Stimulated activated CD8-positive, alpha-beta memory T cell treated with anti-CD3 and anti-CD28 coated beads, Interleukin-15, amount 100 ng/mL, for 1 hour (primary cell): Measurements from ENCODE around the gene ANKRD61.
"Not testable (repeated sequence)": the region's sequence is repeated elsewhere in the genome, so short reads cannot be mapped to it uniquely, and the experiment has no call there.

ENCODE experiments used
- DNase-seq: peaks from one replicate; pipeline ENCODE4 v3.0.0-alpha.2; 2020; ENCODE audit warnings: low read depth

ANKRD61 gene

DNA sequence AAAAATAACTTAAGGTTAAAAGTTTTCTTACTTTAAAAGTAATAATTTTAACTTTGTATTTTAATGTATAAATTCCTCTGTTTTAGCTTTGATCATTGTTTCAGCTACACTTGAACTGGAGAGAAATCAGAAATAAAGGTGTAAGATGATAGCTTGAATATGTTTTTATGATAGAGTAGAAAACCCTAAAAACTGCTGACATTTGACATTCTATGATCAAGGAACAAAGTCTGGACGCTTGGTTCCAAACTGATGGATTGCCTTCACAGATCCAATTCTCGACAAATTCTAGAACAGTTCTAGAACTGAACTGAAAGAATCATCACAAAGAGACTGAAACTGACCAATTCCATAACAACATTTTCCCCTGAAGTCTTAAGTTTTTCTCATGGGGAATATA, at the start of gene ANKRD61:
TSS of gene ANKRD61 (plus strand) at position 389 of the 400 bp plus-strand sequence. CDS start at position 389, 0 bp downstream.
- no peak for DNase-seq

DNA sequence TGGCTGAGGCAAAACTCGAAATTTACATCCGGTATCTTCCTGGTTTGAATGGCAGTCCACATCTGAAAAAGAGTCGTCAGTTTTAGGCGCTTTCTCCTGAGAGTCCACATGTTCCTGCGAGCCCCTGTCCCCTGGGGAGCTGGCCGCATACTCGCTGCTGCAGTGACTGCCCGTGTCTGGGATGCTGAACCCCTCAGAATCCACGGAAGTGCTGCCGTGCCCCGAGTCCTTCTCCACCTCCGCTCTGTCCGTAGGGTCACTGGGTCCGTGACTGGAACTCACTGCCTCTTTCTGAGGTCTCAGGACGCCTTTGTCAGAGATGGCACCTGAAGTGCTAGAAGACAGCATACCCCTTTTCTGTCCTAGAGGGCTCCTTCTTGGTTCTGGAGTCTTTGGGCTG, 44.1 kb upstream of the ANKRD61 start:
- DNase-seq: not testable (repeated sequence)

DNA sequence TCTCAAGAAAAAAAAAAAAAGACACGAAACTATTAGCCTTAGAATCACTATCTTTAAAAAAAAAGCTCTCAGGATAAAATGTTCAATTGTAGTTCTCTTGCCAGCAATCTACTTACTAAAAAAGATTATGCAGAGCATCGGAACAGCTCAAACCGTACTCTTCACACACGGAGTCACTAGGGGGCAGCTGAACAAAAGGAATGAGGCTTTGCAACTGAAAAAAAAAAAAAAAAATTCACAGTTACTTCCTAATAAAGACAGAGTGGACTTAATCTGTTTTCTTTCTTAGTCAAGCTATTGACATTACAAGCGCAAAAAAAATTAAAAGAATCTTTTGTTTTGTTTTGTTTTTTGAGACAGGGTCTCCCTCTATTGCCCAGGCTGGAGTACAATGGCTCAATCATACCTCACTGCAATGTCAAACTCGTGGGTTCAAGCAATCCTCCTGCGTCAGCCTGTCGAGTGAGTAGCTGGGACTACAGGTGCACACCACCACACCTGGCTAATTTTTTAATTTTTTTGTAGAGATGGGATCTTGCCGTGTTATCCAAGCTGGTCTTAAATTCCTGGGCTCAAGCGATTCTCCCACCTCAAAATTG, 33.9 kb upstream of the ANKRD61 start:
- no peak for DNase-seq

DNA sequence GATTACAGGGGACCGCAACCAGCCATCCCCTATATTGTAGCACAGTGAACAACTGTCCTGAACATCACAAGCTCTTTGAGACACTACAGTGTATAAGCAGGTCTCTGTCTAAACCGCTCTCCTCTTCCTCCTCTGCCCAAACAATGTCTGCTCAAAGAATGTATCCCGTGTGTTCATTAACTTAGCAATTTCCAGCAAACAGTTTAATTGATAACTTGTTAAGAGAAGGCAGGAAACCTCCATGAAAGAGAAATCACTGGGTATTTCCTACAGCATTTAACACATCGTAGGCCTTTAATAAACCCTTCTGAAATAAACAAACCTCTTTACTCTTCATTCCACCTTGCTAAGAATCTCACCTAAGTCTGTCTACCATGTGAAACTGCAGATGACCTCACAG, 23.8 kb upstream of the ANKRD61 start:
- no peak for DNase-seq

DNA sequence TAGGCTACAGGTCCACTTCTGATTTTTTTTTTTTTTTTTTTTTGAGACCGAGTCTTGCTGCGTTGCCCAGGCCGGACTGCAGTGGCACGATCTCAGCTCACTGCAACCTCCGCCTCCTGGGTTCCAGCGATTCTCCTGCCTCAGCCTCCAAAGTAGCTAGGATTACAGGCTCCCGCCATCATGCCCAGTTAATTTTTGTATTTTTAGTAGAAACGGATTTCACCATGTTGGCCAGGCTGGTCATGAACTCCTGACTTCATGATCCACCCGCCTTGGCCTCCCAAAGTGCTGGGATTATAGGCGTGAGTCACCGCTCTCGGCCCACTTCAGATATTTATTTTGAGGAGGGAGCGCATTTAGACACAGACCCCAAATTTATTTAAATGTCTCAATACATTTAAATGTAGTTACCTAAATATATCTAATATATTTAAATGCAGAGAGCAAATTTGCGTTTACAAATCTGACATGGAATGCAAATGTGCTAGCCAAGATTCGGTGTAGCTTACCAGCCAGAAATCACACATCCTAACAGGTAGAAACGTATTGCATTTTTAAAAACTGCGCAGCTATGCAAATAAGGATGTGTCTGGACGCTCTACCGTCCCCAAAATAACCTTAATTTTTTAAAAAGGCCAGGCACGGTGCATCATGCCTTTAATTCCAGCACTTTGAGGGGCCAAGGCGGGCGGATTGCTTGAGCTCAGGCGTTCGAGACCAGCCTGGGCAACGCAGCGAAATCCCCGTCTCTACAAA, 23.2 kb upstream of the ANKRD61 start:
- not testable (repeated sequence) for DNase-seq

DNA sequence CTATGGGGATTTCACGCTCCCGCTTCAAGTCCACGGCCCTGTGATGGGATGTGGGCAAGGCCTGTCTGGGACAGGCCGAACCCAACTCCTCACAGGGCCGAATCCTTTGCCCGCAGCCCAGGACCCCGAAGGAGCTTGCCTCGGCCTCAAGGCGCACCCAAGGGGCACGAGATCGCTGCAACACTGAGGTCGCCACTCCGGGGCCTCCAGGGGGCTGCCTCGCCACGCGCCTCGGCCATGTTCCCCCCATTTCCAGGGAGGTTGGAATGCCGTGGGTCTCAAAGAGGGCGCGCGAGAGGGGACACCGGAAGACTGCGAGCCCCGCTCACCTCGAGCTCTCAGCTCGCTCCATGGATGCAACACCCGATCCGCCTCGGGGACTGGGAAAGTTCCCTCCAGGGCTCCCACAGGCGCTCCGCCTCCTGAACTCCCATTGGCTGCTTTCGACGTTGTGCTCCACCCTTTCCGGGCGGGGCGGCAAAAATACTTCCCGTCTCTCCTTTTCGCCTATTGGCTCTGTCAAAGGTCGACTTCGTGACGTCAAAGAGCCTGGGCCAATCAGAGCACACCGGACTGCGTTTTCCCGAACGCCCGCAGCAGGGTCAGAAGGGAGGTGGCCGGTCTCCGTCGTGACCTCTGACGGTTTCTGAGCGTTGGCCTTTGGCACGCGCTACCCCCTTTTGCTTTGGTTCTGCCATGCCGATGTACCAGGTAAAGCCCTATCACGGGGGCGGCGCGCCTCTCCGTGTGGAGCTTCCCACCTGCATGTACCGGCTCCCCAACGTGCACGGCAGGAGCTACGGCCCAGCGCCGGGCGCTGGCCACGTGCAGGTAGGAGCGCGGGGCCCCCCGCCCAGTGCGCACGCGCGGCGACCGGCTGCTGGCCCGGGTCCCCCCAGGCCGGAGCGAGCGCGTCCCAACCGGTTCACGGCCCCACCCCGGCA, 22.2 kb upstream of the ANKRD61 start, which contains the start of the genes AIMP2 and PMS2:
TSS of gene AIMP2 (plus strand) at position 605 of the 944 bp plus-strand sequence. CDS start at position 697, 92 bp downstream.
TSS of gene PMS2 (minus strand) at position 382 of the 944 bp plus-strand sequence. CDS start at position 352, 30 bp downstream.
- peak; percentile 91 for DNase-seq

DNA sequence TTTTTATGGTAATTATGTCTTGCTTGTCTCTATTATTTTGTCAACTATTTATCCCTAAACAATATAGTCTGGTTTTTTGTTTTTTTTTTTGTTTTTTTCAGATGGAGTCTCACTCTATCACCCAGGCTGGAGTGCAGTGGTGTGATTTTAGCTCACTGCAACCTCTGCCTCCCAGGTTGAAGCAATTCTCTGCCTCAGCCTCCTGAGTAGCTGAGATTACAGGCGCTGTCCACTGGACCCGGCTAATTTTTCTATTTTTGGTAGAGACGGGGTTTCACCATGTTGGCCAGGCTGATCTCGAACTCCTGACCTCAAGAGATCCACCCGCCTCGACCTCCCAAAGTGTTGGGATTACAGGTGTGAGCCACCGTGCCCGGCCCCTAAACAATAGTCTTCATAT, 20.8 kb upstream of the ANKRD61 start:
- not testable (repeated sequence) for DNase-seq

DNA sequence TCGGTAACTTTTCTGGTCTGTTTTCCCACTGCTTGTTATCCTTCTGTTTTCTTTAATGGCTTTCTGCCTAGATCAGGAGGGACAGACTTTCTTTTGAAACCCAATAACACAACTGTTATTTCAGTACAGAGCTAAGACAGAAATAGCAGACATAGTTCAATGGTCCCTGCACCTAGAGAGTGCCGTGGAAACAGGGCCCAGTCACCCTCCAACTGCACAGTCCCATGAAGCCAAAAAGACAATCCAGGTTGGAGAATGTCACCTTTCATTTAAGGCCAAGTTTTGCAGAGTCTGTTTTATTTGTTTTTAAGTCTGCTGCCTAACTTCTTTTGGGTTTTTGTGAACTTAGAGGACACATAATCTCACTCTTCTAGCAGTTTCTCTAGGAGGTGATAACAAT, 19.6 kb upstream of the ANKRD61 start:
- no peak for DNase-seq

DNA sequence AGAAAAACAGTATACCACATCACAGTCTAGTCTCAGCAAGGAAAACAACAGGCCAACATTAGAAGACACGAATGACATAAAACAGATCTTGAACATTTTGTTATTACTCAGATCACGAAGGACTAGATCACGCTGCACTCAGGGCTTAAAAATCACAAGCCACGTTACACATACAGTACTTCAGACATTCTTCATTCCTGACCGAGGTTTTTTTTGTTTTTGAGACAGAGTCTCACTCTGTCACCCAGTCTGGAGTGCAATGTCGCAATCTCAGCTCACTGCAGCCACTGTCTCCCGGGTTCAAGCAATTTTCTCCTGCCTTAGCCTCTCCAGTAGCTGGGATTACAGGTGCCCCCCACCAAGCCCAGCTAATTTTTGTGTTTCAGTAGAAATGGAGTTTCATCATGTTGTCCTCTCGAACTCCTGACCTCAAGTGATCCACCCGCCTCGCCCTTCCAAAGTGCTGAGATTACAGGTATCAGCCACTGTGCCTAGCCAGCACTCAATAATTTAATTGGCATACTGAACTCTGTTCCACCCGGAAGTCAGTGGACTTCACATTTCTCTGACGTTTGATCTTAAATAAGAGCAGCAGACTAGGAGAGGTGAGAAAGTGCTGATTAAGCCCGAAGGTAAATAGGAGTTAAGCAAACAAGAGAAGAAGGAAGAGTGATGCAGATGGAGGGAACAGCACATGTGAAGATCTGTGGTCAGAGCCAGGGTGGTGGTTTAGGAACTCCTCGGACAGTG, 18.6 kb upstream of the ANKRD61 start:
- DNase-seq: no peak

DNA sequence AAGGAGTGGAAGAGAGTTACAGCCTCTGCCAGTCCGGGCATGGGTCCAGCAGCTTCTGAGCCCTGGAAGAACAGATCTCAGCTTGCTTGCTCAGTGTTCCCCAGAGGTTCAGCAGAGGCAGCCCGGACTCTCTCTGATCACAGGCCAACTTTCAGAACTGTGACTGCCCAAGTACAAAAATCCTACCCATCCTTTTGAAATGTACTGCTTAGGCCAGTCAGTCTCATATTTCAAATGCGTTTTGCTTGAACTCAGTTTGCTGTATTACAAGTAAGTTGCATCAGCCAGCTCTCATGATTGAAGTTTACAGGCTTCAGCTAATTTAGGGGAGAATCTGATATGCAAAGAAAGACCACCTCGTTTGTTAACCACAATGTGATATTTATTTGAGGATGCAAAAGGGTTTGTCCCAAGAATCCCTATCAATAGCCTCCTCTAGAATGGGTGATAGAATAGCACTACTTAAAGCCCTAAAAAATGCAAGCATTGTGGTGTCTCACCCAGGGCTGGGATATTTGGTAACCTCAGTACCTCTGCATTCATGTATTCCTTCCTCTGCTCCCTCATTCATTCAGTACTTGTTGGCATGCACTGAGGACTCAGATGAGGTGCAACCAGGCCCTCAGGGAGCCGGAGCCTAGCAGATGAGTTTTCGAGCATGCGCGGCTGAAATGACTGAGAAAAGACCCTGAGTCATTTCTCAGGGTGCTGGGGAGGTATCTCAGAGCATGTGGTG, 15.1 kb upstream of the ANKRD61 start:
- DNase-seq: no peak

DNA sequence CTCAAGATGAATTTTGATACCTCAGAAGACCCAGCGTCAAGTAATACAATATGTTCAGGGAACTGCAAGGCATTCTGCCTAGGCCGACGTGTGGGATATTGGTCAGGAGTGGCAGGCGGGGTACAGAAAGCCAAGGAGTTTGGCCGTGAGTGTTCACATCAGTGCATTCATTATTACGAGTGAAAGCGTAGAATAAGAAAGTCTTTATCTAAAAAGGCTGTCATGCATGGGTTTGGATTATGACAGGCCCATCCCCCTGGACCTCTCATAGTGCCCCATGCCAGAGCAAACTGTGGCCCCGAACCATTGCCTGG, 14.6 kb upstream of the ANKRD61 start:
- no peak for DNase-seq

DNA sequence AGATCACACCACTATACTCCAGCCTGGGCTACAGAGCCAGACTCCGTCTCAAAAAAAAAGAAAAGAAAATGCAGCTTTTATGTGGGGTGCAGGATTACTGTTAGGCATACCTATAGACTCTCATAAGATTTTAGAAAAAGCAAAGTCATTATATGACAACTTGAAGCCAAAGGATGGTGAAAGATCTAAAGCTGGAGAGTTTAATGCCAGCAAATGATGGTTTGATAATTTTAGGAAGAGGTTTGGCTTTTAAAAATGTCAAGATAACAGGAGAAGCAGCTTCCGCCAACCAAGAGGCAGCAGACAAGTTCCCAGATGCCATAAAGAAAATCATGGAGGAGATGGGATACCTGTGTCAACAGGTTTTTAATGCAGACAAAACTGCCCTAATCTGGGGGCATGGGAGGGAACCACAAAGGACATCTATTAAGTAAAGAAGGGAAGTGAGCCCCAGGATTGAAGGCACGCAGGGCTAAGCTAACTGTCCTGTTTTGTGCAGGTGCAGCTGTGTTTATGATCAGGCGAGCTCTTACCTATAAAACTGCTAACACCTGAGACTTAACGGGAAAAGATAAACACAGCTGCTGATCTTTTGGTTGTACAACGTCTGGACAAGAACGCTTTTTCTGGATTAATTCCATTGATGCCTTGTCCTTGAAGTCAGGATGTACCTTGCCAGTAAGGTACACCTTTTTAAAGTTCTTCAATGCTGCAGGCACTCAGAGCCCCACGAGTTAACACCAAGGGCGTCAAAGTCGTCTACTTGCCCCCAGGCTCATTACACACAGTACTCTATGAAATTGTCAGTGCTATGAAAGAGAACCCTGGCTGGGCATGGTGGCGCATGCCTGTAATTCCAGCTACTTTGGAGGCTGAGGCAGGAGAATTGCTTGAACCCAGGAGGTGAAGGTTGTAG, 10.5 kb upstream of the ANKRD61 start:
- no peak for DNase-seq

DNA sequence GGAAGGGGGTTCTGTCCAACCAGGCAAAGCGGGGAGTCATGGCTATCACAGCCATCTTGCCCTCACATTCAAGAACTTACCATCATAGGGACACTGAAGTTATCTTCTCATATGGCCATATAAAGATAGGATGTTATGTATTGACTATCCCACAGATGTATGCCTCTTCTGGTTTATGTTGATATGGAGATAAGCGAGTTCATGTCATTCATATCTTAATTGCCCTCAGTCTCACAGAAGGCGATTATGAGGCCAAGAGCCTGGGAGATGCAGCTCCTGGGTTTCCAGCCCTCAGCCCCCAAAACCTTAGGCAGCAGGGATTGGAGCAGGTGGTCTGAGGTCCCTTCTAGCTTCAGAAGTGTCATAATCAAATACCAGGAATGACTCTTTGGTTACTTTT, 8.5 kb upstream of the ANKRD61 start:
- no peak for DNase-seq

DNA sequence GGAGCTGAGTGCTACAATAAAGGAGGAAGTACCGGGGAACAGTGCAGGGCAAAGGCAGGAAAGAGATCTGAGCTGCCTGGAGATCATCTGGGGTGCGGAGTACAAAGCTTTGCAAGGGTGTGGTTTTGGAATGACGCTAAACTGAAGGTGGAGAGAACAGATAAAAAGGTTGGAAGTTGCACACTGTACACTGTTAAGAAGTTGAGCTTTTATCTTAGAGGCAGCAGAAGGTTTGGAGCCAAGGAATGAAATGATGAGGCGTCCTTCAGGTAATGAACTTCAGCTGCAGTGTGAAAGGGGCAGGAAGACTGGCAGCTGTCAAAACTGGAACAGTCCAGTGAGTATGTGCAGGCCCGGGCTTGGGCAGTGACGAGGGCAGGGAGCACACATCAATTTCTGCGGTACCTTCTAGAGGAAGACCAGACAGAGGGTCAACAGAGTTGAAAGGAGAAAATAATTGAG, 7.2 kb upstream of the ANKRD61 start:
- no peak for DNase-seq

DNA sequence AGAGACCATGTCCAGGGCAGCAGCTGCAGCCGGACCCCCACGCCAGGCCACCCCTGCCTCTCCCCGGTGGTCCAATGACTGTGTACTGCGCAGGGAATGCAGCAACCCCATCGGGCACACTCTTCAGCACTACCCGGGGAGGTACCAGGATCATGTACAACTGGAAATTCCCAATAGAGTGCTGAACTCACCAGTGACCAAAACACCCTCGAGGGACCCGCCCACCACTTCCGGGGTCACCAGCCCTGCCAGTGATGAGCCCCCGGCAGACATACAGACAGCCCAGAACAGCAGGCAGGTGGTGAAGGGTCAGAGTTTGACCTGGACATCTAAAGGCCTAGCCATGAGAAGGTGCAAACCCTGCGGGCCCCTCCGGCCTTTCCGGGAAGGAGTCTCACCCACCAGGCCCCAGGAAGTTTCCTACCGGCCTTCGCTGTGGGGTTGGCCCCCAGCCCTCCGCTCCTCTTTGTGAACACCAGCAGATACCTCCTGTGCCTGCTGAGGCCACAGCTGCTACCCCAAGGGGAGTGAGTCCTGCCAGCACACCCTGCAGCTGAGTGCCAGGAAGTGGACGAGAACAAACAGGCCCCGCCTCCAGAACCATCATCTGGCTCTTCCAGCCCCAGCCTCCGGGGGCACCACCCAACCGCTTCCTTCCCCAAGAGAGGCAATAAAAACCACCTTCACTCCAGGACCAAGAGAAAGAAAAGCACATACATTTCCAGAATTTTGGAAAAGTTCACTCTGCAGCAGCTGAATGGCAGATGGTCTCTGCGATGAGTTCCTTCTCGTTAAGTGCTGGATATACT, 5.0 kb upstream of the ANKRD61 start:
- DNase-seq: peak; percentile 38

DNA sequence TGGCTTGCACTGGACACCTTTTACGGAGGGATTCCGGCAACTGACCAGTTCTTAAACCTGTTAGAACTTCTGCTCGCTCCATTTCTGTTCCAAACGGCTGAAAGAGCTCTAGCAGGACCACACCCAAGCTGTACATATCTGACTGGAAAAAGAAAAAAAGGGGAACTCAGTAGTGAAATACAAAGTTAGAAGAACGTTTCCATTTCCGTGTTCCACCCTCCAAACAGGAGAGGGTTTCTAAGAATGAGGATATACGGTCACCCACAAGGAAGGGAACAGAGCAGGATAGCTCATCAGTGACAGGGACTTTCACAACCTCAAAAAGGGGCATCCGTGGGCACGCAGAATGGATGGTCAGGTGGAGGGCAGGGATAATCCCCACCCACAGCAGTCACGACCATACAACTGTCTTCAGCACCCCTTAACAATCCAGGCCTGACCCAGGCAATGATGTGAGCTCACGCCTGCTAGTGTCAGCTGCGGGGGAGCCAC, 4.3 kb upstream of the ANKRD61 start:
- no peak for DNase-seq

DNA sequence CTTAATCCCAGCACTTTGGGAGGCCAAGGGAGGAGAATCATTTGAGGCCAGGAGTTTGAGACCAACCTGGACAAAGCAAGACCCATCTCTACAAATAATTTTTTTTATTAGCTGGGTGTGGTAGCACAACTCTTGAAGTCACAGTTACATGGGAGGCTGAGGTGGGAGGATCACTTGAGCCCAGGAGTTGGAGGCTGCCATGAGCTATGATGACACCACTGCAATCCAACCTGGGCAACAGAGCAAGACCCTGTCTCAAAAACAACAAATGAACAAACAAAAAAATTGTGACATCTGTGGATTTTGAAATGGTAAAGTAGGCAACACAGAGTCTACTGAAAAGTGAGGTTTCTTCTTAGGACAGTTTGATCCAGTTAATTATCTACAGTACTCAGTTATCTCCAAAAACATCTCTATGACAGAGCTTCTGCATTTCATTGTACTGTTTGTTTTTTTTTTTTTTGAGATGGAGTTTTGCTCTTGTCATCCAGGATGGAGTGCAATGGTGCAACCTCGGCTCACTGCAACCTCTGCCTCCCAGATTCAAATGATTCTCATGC, 3.3 kb upstream of the ANKRD61 start:
- no peak for DNase-seq

DNA sequence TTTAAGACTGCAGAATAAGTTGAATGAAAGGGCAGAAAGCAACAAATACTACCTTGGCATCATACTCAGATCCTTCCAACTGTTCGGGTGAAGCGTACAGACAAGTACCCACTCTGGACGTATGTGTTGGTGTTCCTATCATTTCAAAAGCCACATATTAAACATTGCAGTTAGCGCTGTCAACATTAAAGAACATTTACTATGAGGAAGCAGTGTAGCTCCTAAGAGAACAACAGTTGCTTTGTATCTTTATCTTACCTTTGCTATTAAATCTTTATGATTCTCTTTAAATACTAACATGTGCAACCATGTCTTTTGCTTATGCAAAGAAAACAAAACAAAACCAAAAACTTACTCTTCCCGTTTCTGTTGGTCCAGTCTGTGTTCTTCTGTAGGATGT, 2.6 kb upstream of the ANKRD61 start:
- DNase-seq: no peak

DNA sequence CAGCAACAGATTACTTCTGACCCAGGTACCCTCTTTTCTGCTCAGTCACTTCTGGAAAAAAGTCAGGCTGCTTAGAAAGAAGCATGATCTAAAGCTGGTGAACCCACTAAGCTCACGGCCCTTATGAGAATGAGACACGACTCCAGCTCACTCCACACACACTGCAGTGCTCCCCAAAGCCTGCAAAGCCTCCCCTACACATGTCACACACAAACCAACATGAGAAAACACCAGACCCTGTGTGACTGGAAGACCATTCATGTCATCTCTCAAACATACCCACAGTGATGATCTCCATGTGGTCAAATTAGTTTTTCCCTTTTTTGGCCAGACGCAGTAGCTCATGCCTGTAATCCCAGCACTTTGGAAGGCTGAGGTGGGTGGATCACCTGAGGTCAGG, 391 bp downstream of the ANKRD61 start:
- DNase-seq: no peak
